ENCODE data around the gene TRAPPC6A.

The TRAPPC6A gene

GRCh38 chr19:45150180-45150579 lies 27.9 kb downstream of the TRAPPC6A start:
- in situ Hi-C loops (cut with MboI; ENCODE audit: low sequenced_read_pairs) = no loop called here

- in situ Hi-C loops (cut with MboI; ENCODE audit: low sequenced_read_pairs) = no loop called here
Observed at GRCh38 chr19:45149129-45149528, 28.9 kb downstream of the TRAPPC6A start.

- in situ Hi-C loops (cut with MboI; ENCODE audit: low sequenced_read_pairs) = no loop called here
Observed at GRCh38 chr19:45147835-45148676, 30.0 kb downstream of the TRAPPC6A start.

- in situ Hi-C loops (cut with MboI; ENCODE audit: low sequenced_read_pairs) = no loop called here
Observed at GRCh38 chr19:45146741-45147205, 31.3 kb downstream of the TRAPPC6A start.

GRCh38 chr19:45146251-45146650 lies 31.8 kb downstream of the TRAPPC6A start:
- in situ Hi-C loops (cut with MboI; ENCODE audit: low sequenced_read_pairs) = no loop called here

GRCh38 chr19:45145270-45146189 lies 32.5 kb downstream of the TRAPPC6A start:
- in situ Hi-C loops (cut with MboI; ENCODE audit: low sequenced_read_pairs) = no loop called here

GRCh38 chr19:45144431-45145269 lies 33.4 kb downstream of the TRAPPC6A start:
- in situ Hi-C loops (cut with MboI; ENCODE audit: low sequenced_read_pairs) = no loop called here

GRCh38 chr19:45142726-45143110 lies 35.3 kb downstream of the TRAPPC6A start:
- in situ Hi-C loops (cut with MboI; ENCODE audit: low sequenced_read_pairs) = no loop called here

GRCh38 chr19:45142016-45142725 lies 35.9 kb downstream of the TRAPPC6A start:
- in situ Hi-C loops (cut with MboI; ENCODE audit: low sequenced_read_pairs) = no loop called here

GRCh38 chr19:45141203-45141900 lies 36.7 kb downstream of the TRAPPC6A start:
- in situ Hi-C loops (cut with MboI; ENCODE audit: low sequenced_read_pairs) = no loop called here

GRCh38 chr19:45140533-45140932 lies 37.5 kb downstream of the TRAPPC6A start:
- in situ Hi-C loops (cut with MboI; ENCODE audit: low sequenced_read_pairs) = no loop called here

- in situ Hi-C loops (cut with MboI; ENCODE audit: low sequenced_read_pairs) = no loop called here
Observed at GRCh38 chr19:45140144-45140503, 37.9 kb downstream of the TRAPPC6A start.

GRCh38 chr19:45139286-45140143 lies 38.5 kb downstream of the TRAPPC6A start:
- in situ Hi-C loops (cut with MboI; ENCODE audit: low sequenced_read_pairs) = no loop called here

- in situ Hi-C loops (cut with MboI; ENCODE audit: low sequenced_read_pairs) = no loop called here
Observed at GRCh38 chr19:45138303-45138751, 39.7 kb downstream of the TRAPPC6A start.

- in situ Hi-C loops (cut with MboI; ENCODE audit: low sequenced_read_pairs) = no loop called here
Observed at GRCh38 chr19:45137179-45137761, 40.8 kb downstream of the TRAPPC6A start.

GRCh38 chr19:45136507-45137178 lies 41.4 kb downstream of the TRAPPC6A start:
- in situ Hi-C loops (cut with MboI; ENCODE audit: low sequenced_read_pairs) = no loop called here

- in situ Hi-C loops (cut with MboI; ENCODE audit: low sequenced_read_pairs) = no loop called here
Observed at GRCh38 chr19:45135176-45135885, 42.7 kb downstream of the TRAPPC6A start.
